IPS-15b (cell line): ENCODE data around the gene SAMSN1.

Experiments used
- H3K27me3 ChIP-seq: one replicate; pipeline ENCODE4 v1.6.1; 2013; ENCODE audit warnings: low read length; ENCODE audit not compliant: control insufficient read depth, insufficient read depth
- H3K36me3 ChIP-seq: one replicate; pipeline ENCODE4 v1.6.1; 2013; ENCODE audit warnings: low read length; ENCODE audit not compliant: control insufficient read depth, insufficient read depth
- H3K4me1 ChIP-seq: one replicate; pipeline ENCODE4 v1.6.1; 2013; ENCODE audit warnings: mild to moderate bottlenecking, low read length; ENCODE audit not compliant: control insufficient read depth, insufficient read depth
- H3K4me3 ChIP-seq: one replicate; pipeline ENCODE4 v1.5.1; 2013; ENCODE audit warnings: low read depth, low read length
- H3K9ac ChIP-seq: one replicate; pipeline ENCODE4 v1.6.1; 2013; ENCODE audit warnings: low read depth, mild to moderate bottlenecking, low read length
- H3K9me3 ChIP-seq: one replicate; pipeline ENCODE4 v1.6.1; 2013; ENCODE audit warnings: mild to moderate bottlenecking, low read length; ENCODE audit not compliant: control insufficient read depth, insufficient read depth

The SAMSN1 gene

GRCh38 chr21:14583629-14584255 is 37.6 kb upstream of the SAMSN1 start:
- Histone ChIP-seq H3K9ac (no peak overlapping the region), H3K4me3 (no peak overlapping the region), H3K9me3 (no peaks in the 10 kb centered on the region), H3K36me3 (no peaks in the 10 kb centered on the region), H3K4me1 (no peaks in the 10 kb centered on the region), H3K27me3 (no peaks in the 10 kb centered on the region)

GRCh38 chr21:14582934-14583628 is 37.0 kb upstream of the SAMSN1 start:
- no peaks in the 10 kb centered on the region for H3K36me3 ChIP-seq
- no peaks in the 10 kb centered on the region for H3K4me1 ChIP-seq
- H3K9me3 ChIP-seq: no peaks in the 10 kb centered on the region
- no peak overlapping the region for H3K9ac ChIP-seq
- H3K4me3 ChIP-seq: no peak overlapping the region
- no peaks in the 10 kb centered on the region for H3K27me3 ChIP-seq

DNA sequence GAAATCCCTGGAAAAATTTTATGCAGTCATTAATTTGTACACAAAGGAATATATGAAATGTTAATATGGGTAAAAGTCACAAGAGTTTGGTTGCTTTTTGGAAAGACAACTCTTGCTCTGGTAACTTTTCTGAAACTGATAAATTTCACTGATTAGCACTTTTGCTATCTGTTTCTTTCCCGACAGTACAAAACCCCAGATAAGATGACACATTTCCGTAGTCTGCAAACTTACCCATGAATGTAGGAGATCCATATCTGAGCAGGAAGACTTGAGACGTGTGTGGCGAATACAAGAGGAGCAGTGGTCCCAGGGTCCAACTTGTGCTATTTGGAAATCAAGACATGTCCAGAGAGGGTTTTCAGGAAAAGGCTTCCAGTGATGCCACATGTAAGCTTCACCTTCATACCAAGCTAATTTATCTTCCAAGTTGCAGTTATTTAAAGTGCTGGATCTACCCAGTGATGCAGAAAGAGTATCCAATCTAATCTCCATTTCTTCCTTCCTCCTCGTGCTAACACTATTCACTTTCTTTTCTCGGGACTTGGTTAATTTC is 35.9 kb upstream of the SAMSN1 start:
- Histone ChIP-seq H3K9ac (no peak overlapping the region), H3K4me1 (no peaks in the 10 kb centered on the region), H3K27me3 (no peaks in the 10 kb centered on the region), H3K9me3 (no peaks in the 10 kb centered on the region), H3K4me3 (no peak overlapping the region), H3K36me3 (no peaks in the 10 kb centered on the region)

GRCh38 chr21:14573244-14573643 is 27.1 kb upstream of the SAMSN1 start:
- Histone ChIP-seq H3K4me3 (no peak overlapping the region), H3K9ac (no peak overlapping the region), H3K9me3 (no peaks in the 10 kb centered on the region), H3K36me3 (no peaks in the 10 kb centered on the region), H3K27me3 (no peaks in the 10 kb centered on the region), H3K4me1 (no peaks in the 10 kb centered on the region)

- Histone ChIP-seq H3K4me3 (no peak overlapping the region), H3K9ac (no peak overlapping the region), H3K9me3 (no peaks in the 10 kb centered on the region), H3K27me3 (no peaks in the 10 kb centered on the region), H3K4me1 (no peaks in the 10 kb centered on the region), H3K36me3 (no peaks in the 10 kb centered on the region)
Observed at GRCh38 chr21:14572204-14572780, 26.2 kb upstream of the SAMSN1 start.

GRCh38 chr21:14569868-14570267 is 23.8 kb upstream of the SAMSN1 start:
- no peaks in the 10 kb centered on the region for H3K36me3 ChIP-seq
- no peak overlapping the region for H3K9ac ChIP-seq
- no peaks in the 10 kb centered on the region for H3K9me3 ChIP-seq
- no peaks in the 10 kb centered on the region for H3K27me3 ChIP-seq
- no peak overlapping the region for H3K4me3 ChIP-seq
- no peaks in the 10 kb centered on the region for H3K4me1 ChIP-seq

DNA sequence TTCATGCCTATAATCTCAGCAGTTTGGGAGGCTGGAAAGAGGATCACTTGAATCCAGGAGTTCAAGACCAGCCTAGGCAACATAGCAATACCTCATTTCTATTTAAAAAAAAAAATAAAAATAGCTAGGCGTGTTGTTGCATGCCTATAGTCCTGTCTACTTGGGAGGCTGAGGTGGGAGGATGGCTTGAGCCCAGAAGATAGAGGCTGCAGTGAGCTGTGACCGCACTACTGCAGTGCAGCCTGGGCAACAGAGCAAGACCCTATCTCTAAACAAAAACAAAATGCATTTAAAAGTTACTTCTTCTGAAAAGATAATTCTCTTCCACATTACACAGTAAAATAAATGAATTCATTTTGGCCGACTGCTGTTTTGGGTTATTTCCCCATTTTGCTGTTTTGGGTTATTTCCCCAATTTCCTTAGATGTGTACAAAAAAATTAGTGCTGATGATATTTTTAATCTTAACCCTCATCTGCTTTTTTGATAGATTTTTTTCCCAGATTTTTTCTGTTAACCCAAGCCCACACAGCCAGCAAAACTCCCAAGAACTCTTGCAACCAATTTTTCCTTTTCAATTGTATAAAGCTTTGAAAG is 23.0 kb upstream of the SAMSN1 start:
- Histone ChIP-seq H3K4me3 (no peak overlapping the region), H3K36me3 (no peaks in the 10 kb centered on the region), H3K4me1 (no peaks in the 10 kb centered on the region), H3K27me3 (no peaks in the 10 kb centered on the region), H3K9me3 (no peaks in the 10 kb centered on the region), H3K9ac (no peak overlapping the region)

DNA sequence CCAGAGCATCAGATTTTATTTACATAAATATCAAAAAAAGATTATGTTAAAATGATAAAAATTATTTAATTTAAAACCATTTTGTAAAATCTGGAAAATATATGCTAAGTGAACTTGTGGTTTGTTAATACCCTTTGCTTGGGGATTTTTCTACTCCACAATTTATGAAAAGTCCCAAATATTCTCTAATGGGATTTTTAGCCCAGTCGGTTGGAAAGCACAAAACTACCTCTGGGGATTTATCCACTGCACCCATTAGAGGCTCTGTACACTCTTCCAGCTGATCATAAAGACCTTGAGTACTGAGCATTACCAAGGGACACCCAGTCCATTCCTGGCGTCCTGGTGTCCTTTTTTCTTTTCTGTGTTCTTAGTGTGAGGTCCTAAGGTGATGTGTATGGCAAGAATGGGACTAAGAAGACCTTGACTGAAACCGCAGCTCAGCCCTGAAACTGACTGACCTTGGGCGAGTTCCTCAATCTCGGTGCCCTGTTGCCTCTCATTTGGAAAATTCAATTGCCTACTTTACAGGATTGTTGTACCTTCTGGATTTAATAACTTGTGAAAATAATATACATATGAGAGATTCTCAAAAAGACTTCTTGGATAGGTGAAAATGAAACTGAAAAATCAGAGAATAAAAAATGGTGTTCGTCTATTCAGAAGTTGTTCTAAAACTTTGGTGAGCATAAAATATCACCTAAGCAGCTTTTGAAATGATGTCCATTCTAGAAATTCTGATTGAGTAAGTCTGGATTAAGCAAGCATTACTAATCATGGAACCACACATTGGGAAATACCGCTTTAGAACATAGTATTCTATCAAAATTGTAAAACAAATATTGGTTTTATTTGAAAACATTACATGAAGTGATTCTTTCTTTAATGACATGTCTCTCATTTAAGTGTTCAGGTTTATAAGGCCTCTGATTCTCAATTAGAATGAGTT is 21.5 kb upstream of the SAMSN1 start:
- no peaks in the 10 kb centered on the region for H3K9me3 ChIP-seq
- no peak overlapping the region for H3K4me3 ChIP-seq
- no peaks in the 10 kb centered on the region for H3K4me1 ChIP-seq
- H3K27me3 ChIP-seq: no peaks in the 10 kb centered on the region
- H3K36me3 ChIP-seq: no peaks in the 10 kb centered on the region
- H3K9ac ChIP-seq: no peak overlapping the region

GRCh38 chr21:14566894-14567293 is 20.8 kb upstream of the SAMSN1 start:
- Histone ChIP-seq H3K27me3 (no peaks in the 10 kb centered on the region), H3K4me1 (no peaks in the 10 kb centered on the region), H3K4me3 (no peak overlapping the region), H3K9ac (no peak overlapping the region), H3K36me3 (no peaks in the 10 kb centered on the region), H3K9me3 (no peaks in the 10 kb centered on the region)

DNA sequence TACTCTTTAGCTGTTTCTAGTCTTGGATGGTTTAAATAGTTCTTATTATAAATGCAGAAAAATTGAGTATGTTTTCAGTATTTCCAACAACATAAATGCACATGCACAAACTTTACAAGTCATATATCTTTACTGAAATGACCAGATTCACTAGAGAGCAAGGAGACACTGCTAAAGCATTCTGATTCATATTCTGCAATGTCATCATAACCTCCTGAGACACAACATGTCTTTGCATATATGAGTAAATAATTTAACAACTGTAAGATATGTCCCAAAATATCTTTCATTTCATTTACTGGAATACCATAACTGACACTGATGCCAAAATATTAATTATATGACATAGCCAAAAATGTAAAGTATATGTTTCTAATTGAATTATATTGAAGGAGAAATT is 16.8 kb upstream of the SAMSN1 start:
- Histone ChIP-seq H3K9ac (no peak overlapping the region), H3K4me1 (no peaks in the 10 kb centered on the region)

DNA sequence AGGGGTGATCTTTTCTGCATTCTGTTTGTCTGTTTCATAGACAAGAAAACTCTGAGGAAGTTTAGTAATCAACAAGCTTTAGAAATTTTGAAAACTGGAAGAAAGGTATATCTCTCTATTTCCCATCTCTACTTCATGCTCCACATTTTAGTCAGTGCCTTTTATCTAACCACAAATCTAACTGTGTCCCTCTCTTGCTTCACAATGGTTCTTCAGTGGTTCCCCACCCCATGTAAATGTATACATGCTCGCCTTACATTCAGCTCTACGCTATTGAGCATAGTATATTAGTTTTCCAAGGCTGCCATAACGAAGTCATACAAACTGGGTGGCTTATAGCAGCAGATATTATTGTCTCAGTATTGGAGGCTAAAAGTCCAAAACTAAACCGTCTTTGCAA is 14.4 kb upstream of the SAMSN1 start:
- H3K36me3 ChIP-seq: no peaks in the 10 kb centered on the region
- no peaks in the 10 kb centered on the region for H3K4me1 ChIP-seq
- H3K9me3 ChIP-seq: peaks cover 3% of the 10 kb centered on the region
- no peak overlapping the region for H3K9ac ChIP-seq
- no peak overlapping the region for H3K4me3 ChIP-seq
- H3K27me3 ChIP-seq: no peaks in the 10 kb centered on the region

More for the DNA sequence above, 16.8 kb upstream of the SAMSN1 start:
- Histone ChIP-seq H3K27me3 (no peaks in the 10 kb centered on the region), H3K36me3 (no peaks in the 10 kb centered on the region), H3K4me3 (no peak overlapping the region), H3K9me3 (peaks cover 3% of the 10 kb centered on the region)
